ENCODE measurements around the gene KY. TPM values are rescaled to one million over a fixed set of nuclear protein-coding genes. Genes with fewer than 3 reads are reported as not detected.

The KY gene
- total and polyA plus RNA-seq, 4 donors = 0.13 to 1.8 (median 0.65) TPM

DNA sequence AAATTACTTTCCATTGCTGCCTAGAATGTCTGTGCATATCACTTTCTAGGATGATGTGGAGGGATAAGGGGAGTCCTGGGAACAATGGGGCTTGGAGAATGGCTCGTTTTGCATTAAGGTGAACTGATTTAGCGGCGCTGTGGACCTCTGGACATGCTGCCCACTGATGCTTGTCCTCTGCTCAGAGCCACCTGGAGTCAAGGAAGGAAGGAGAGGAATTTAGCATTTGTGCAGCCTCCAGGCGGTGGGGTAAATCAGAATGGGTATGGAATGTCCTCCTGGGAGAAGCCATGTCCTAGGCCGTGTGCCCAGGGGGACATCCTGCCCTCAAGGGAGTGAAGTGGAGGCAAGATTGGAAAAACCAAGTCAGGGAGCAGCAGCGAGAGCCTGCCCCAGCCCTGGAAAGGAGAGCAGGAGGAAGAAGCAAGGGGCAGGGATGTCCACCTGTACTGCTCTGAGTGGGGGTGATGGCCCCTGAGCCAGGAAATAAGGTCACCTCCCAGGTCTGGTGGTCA lies 37.8 kb downstream of the KY start:
- Histone ChIP-seq H3K4me1 (ENCODE audit: control insufficient read depth in 1 of 2, insufficient read depth in 2 of 2, low read length in 2 of 2) (no peaks in the 10 kb centered on the region), H3K4me3 (ENCODE audit: low read length in 2 of 2) (no peak overlapping the region), H3K27me3 (ENCODE audit: control insufficient read depth in 1 of 2, insufficient read depth in 2 of 2, low read length in 1 of 2) (no peaks in the 10 kb centered on the region), H3K27ac (ENCODE audit: low read depth in 1 of 2, low read length in 2 of 2) (no peak overlapping the region), H3K9me3 (ENCODE audit: control insufficient read depth, low read length) (no peaks in the 10 kb centered on the region), H3K36me3 (ENCODE audit: control insufficient read depth in 1 of 2, insufficient read depth in 2 of 2, low read length in 1 of 2) (no peaks in the 10 kb centered on the region)
- 75 to 82% methylated on average over 6 of the region's 6 CpGs for WGBS, 2 donors
- DNase-seq (no peak), ATAC-seq (ENCODE audit: low FRiP score) (no peak)
- intact Hi-C loops (cut with DNase I) = no loop called here

DNA sequence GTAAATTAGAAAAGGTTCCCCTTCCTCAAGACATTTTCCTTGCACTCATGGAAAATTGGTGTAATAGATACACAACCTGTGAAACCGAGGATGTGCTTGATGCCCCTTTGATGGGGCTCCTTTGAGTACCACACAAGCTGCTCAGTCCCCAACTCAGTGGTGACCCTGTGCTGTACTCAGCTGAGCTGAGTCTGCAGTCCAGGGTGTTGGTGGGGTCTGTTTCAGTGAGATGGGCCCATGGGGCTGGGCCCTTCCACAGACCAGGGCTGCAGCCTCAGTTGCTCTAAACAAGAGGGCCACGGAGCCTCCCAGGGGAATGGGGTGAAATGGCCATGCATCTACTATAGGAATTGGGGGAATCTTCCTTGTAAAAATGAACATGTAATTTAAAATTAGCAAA lies 39.3 kb downstream of the KY start:
- no peaks in the 10 kb centered on the region for H3K36me3 ChIP-seq (ENCODE audit: control insufficient read depth in 1 of 2, insufficient read depth in 2 of 2, low read length in 1 of 2)
- H3K9me3 ChIP-seq (ENCODE audit: control insufficient read depth, low read length) = no peaks in the 10 kb centered on the region
- ATAC-seq (ENCODE audit: low FRiP score) (no peak), DNase-seq (no peak)
- H3K4me3 ChIP-seq (ENCODE audit: low read length in 2 of 2) = no peak overlapping the region
- no peaks in the 10 kb centered on the region for H3K4me1 ChIP-seq (ENCODE audit: control insufficient read depth in 1 of 2, insufficient read depth in 2 of 2, low read length in 2 of 2)
- WGBS, 2 donors = 90 to 93% methylated on average over 2 of the region's 2 CpGs
- intact Hi-C loops (cut with DNase I) = no loop called here
- H3K27ac ChIP-seq (ENCODE audit: low read depth in 1 of 2, low read length in 2 of 2) = no peak overlapping the region
- H3K27me3 ChIP-seq (ENCODE audit: control insufficient read depth in 1 of 2, insufficient read depth in 2 of 2, low read length in 1 of 2) = no peaks in the 10 kb centered on the region

DNA sequence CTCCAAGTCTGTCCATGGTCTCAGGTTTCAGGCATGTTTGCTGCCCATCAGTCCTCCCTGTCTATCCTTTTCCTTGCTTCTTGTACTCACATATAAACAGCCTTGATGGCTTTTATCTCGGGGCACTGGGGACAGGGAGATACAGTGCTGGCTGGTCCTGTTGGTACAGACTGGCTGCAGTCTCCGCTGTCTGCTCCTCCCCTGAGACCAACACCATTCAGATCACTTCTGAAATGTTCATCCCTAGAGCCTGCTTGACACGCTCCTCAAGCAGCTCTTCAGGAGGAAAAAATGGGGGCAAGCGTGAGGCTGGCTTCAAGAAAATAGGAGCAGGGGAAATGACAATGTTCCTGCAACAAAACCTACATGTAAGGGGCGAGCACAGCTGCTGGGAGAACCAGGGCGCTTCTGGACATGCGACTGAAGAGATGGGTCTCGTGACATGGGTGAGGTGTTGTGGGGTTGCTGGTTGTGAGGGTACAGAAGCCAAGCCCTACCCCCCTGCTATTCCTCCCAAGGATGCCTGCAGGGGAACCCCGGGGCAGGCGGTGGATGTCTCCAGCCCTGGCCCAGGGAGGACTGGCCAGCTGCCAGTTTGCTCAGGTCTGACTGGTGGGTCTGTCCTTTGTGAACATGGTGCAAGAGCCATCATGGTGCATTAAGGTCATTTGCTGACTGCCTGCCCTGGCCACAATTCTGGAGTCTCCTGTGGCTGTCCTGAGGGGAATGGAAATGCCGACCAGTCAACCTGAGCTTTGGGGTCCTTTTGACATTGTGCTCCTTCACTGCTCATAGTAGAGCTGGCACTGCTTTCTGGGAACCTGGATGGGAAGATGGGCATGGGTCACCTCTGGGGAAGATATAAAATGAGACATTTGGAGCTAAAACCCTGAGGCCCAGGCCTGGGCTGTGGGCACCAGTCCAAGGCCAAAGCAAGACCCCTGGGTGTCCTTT lies 40.1 kb downstream of the KY start:
- no peak overlapping the region for H3K4me3 ChIP-seq (ENCODE audit: low read length in 2 of 2)
- H3K9me3 ChIP-seq (ENCODE audit: control insufficient read depth, low read length) = no peaks in the 10 kb centered on the region
- DNase-seq = no peak
- intact Hi-C loops (cut with DNase I) = no loop called here
- no peaks in the 10 kb centered on the region for H3K36me3 ChIP-seq (ENCODE audit: control insufficient read depth in 1 of 2, insufficient read depth in 2 of 2, low read length in 1 of 2)
- no peaks in the 10 kb centered on the region for H3K27me3 ChIP-seq (ENCODE audit: control insufficient read depth in 1 of 2, insufficient read depth in 2 of 2, low read length in 1 of 2)
- no peak overlapping the region for H3K27ac ChIP-seq (ENCODE audit: low read depth in 1 of 2, low read length in 2 of 2)
- WGBS, 2 donors = 78 to 79% methylated on average over 11 of the region's 11 CpGs
- no peaks in the 10 kb centered on the region for H3K4me1 ChIP-seq (ENCODE audit: control insufficient read depth in 1 of 2, insufficient read depth in 2 of 2, low read length in 2 of 2)
- ATAC-seq (ENCODE audit: low FRiP score) = no peak

DNA sequence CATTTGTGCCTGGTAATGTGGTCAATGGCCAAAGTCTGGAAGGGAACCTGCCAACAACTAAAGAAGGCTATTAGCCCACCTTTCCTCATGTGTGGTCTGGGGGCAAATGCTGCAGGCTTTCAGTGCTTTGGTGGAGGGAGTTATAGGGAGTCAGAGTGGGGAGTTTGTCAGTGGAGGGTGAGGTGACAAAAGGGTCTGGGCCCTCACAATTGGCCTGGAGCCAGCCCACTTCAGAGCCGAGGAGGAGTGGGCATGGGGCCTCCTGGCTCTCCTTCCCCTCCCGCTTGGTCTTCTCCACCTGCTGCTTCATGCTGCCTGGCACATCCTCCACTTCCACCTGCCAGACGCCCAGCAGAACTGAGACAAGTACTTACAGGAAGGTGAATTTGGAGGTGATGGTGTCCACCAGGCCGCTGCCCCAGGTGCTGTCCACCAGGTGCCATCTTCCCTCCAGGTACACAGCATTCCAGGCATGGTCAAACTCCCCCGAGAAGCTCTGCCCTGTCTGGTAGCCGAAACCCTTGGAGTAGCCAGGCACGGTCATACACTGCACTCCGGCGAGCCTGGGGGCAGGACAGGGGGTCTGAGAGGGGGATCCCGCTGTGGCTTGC lies 40.9 kb downstream of the KY start:
- ATAC-seq (ENCODE audit: low FRiP score) (no peak), DNase-seq (no peak)
- WGBS, 2 donors = 61 to 67% methylated on average over 10 of the region's 10 CpGs
- no peaks in the 10 kb centered on the region for H3K9me3 ChIP-seq (ENCODE audit: control insufficient read depth, low read length)
- H3K36me3 ChIP-seq (ENCODE audit: control insufficient read depth in 1 of 2, insufficient read depth in 2 of 2, low read length in 1 of 2) = no peaks in the 10 kb centered on the region
- no peaks in the 10 kb centered on the region for H3K27me3 ChIP-seq (ENCODE audit: control insufficient read depth in 1 of 2, insufficient read depth in 2 of 2, low read length in 1 of 2)
- H3K27ac ChIP-seq (ENCODE audit: low read depth in 1 of 2, low read length in 2 of 2) = no peak overlapping the region
- intact Hi-C loops (cut with DNase I) = loop anchor here in 1 of 2 donors (10.0 kb wide), 1 partner anchor 1285 kb away; no protein-coding TSS in a partner anchor
- no peaks in the 10 kb centered on the region for H3K4me1 ChIP-seq (ENCODE audit: control insufficient read depth in 1 of 2, insufficient read depth in 2 of 2, low read length in 2 of 2)
- no peak overlapping the region for H3K4me3 ChIP-seq (ENCODE audit: low read length in 2 of 2)

DNA sequence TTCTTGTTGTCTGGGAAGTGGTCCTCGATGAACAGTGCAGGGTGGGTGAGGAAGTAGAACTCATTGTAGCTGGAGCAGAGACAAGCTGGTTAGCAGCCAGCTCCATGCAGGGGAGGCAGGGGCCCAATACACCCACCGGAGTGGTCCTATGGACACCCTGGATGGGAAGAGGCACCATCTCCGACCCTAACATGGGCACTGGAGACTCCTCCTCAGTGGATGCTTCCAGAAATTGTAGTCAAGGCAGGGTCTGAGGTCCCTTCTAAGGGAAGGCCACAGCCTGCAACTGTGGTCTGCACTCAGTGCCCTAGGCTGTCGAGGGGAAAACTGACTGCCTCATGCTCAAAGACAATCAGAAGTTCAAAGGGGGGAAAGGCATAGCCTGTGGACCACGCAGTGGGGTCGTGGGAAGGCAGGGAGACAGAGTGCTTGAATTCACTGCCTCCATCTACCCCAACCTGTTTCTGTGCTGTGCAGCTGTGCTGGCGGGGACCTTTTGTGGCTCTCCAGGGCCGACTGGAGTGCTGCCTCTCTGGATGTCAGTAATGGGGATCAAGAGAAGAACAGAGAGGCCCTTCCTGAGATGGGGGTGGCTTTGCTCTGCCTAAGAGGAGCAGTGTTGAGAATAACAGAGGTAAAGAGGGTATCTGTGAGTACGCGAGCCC lies 41.9 kb downstream of the KY start:
- Histone ChIP-seq H3K4me1 (ENCODE audit: control insufficient read depth in 1 of 2, insufficient read depth in 2 of 2, low read length in 2 of 2) (no peaks in the 10 kb centered on the region), H3K27ac (ENCODE audit: low read depth in 1 of 2, low read length in 2 of 2) (no peak overlapping the region), H3K4me3 (ENCODE audit: low read length in 2 of 2) (no peak overlapping the region), H3K27me3 (ENCODE audit: control insufficient read depth in 1 of 2, insufficient read depth in 2 of 2, low read length in 1 of 2) (no peaks in the 10 kb centered on the region), H3K36me3 (ENCODE audit: control insufficient read depth in 1 of 2, insufficient read depth in 2 of 2, low read length in 1 of 2) (no peaks in the 10 kb centered on the region), H3K9me3 (ENCODE audit: control insufficient read depth, low read length) (no peaks in the 10 kb centered on the region)
- intact Hi-C loops (cut with DNase I) = loop anchor here in 1 of 2 donors (10.0 kb wide), 1 partner anchor 1286 kb away; no protein-coding TSS in a partner anchor
- DNase-seq = no peak
- 86 to 89% methylated on average over 10 of the region's 10 CpGs for WGBS, 2 donors
- ATAC-seq (ENCODE audit: low FRiP score) = no peak

DNA sequence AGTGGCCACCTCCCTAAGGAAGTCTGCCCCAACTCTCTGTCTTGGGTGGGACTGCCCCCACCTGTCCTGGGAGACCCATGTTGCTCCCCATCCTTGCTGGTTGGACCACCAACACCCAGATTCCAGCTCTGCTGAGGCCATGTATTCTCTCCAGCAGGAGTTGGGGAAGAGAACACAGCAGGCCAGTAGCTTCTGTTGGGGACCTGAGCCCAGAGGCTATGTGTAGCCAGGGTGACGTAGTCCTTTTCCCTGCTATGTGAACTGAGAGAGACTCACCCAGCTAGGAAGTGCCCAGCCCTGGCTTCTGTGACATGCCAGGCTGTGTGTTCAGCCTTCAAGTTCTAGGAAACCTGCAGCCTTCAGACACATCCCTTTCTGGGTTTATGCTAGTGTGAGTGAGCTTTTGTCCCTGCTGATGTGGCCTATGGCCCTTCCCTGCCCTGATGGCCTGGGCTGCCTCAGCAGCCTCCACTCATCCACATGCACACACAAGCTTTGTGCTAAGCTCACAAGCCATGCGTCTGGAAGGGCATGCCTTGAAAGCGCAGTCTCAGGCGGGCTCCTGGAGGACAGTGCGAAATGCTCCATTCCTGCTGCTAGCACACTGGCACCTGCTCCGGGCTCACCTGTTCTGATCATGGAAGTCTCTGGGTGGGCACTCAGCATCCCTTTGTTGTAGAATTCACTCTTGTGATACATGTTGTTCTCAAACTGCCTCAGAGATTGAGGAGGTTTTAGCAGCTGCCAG lies 42.6 kb downstream of the KY start:
- WGBS, 2 donors = 95% methylated on average over 6 of the region's 6 CpGs
- no peaks in the 10 kb centered on the region for H3K4me1 ChIP-seq (ENCODE audit: control insufficient read depth in 1 of 2, insufficient read depth in 2 of 2, low read length in 2 of 2)
- no peaks in the 10 kb centered on the region for H3K9me3 ChIP-seq (ENCODE audit: control insufficient read depth, low read length)
- ATAC-seq (ENCODE audit: low FRiP score) (no peak), DNase-seq (no peak)
- intact Hi-C loops (cut with DNase I) = loop anchor here in 1 of 2 donors (10.0 kb wide), 1 partner anchor 1287 kb away; no protein-coding TSS in a partner anchor
- H3K27me3 ChIP-seq (ENCODE audit: control insufficient read depth in 1 of 2, insufficient read depth in 2 of 2, low read length in 1 of 2) = no peaks in the 10 kb centered on the region
- no peaks in the 10 kb centered on the region for H3K36me3 ChIP-seq (ENCODE audit: control insufficient read depth in 1 of 2, insufficient read depth in 2 of 2, low read length in 1 of 2)
- no peak overlapping the region for H3K4me3 ChIP-seq (ENCODE audit: low read length in 2 of 2)
- no peak overlapping the region for H3K27ac ChIP-seq (ENCODE audit: low read depth in 1 of 2, low read length in 2 of 2)

- Histone ChIP-seq H3K9me3 (ENCODE audit: control insufficient read depth, low read length) (no peaks in the 10 kb centered on the region), H3K27ac (ENCODE audit: low read depth in 1 of 2, low read length in 2 of 2) (no peak overlapping the region), H3K4me3 (ENCODE audit: low read length in 2 of 2) (no peak overlapping the region), H3K27me3 (ENCODE audit: control insufficient read depth in 1 of 2, insufficient read depth in 2 of 2, low read length in 1 of 2) (no peaks in the 10 kb centered on the region), H3K36me3 (ENCODE audit: control insufficient read depth in 1 of 2, insufficient read depth in 2 of 2, low read length in 1 of 2) (no peaks in the 10 kb centered on the region), H3K4me1 (ENCODE audit: control insufficient read depth in 1 of 2, insufficient read depth in 2 of 2, low read length in 2 of 2) (no peaks in the 10 kb centered on the region)
- peak; percentile 3 for ATAC-seq (ENCODE audit: low FRiP score)
- DNase-seq = no peak
- 73 to 78% methylated on average over 12 to 13 of the region's 13 CpGs for WGBS, 2 donors
- intact Hi-C loops (cut with DNase I) = loop anchor here in 1 of 2 donors (10.0 kb wide), 1 partner anchor 1287 kb away; no protein-coding TSS in a partner anchor
Measured at GRCh38 chr3:134607054-134608022, 43.5 kb downstream of the KY start.

Data from aorta (tissue), 5 donors.